GM23338 (cell line): ENCODE data around the gene TNNI2. TPM values are rescaled to one million over a fixed set of nuclear protein-coding genes. Genes with fewer than 3 reads are reported as not detected.

ENCODE experiments used
- ATAC-seq: fragments of 200-7000 bp; cut with Tn5 transposase; 3 replicates; pipeline ENCODE4 v1.9.1; 2020
- DNase-seq: peaks from one replicate; pipeline ENCODE4 v3.0.0-alpha.2; 2015; ENCODE audit warnings: low spot score
- H2AFZ ChIP-seq: fragments of 200-600 bp; sonication (generic); 2 replicates; pipeline ENCODE4 v1.8.0; 2016; ENCODE audit warnings: antibody characterized with exemption, mild to moderate bottlenecking, moderate library complexity
- H3F3A ChIP-seq: fragments of 200-600 bp; sonication (generic); replicated peaks from 2 replicates; pipeline ENCODE4 v1.8.0; 2017; ENCODE audit warnings: antibody characterized with exemption, mixed run types, low read depth
- H3K27ac ChIP-seq: fragments of 200-600 bp; sonication (generic); 2 replicates; pipeline ENCODE4 v1.6.1; 2016; ENCODE audit warnings: low read depth
- H3K27me3 ChIP-seq: fragments of 200-600 bp; sonication (generic); 2 replicates; pipeline ENCODE4 v1.8.0; 2016; ENCODE audit warnings: mild to moderate bottlenecking, mixed run types, moderate library complexity; ENCODE audit not compliant: insufficient read depth
- H3K36me3 ChIP-seq: fragments of 200-600 bp; sonication (generic); 2 replicates; pipeline ENCODE4 v1.8.0; 2016; ENCODE audit warnings: mild to moderate bottlenecking; ENCODE audit not compliant: insufficient read depth
- H3K4me1 ChIP-seq: fragments of 200-600 bp; sonication (generic); 2 replicates; pipeline ENCODE4 v1.8.0; 2016; ENCODE audit warnings: mild to moderate bottlenecking, moderate library complexity; ENCODE audit not compliant: insufficient read depth
- H3K4me2 ChIP-seq: fragments of 200-600 bp; sonication (generic); 2 replicates; pipeline ENCODE4 v1.7.1; 2017; ENCODE audit warnings: mixed run types
- H3K4me3 ChIP-seq: fragments of 200-600 bp; sonication (generic); 2 replicates; pipeline ENCODE4 v1.6.1; 2016; ENCODE audit warnings: mixed run types
- H3K79me2 ChIP-seq: fragments of 200-600 bp; sonication (generic); replicated peaks from 2 replicates; pipeline ENCODE4 v1.8.0; 2017; ENCODE audit warnings: mild to moderate bottlenecking; ENCODE audit not compliant: insufficient read depth
- H3K9me2 ChIP-seq: fragments of 200-600 bp; sonication (generic); 2 replicates; pipeline ENCODE4 v1.8.0; 2017; ENCODE audit not compliant: insufficient read depth
- H4K20me1 ChIP-seq: fragments of 200-600 bp; sonication (generic); replicated peaks from 2 replicates; pipeline ENCODE4 v1.8.0; 2017; ENCODE audit warnings: mild to moderate bottlenecking; ENCODE audit not compliant: insufficient read depth
- H3K27ac Mint-ChIP-seq: 2 replicates; pipeline ENCODE4 v1.8.0; 2020; ENCODE audit warnings: inconsistent platforms, mild to moderate bottlenecking, moderate library complexity, mixed read lengths
- H3K27me3 Mint-ChIP-seq: 3 replicates; pipeline ENCODE4 v1.8.0; 2022; ENCODE audit warnings: low read depth, mild to moderate bottlenecking, moderate library complexity, mixed read lengths, inconsistent platforms; ENCODE audit not compliant: insufficient read depth, poor library complexity
- H3K36me3 Mint-ChIP-seq: 3 replicates; pipeline ENCODE4 v1.8.0; 2021; ENCODE audit warnings: low read depth, mild to moderate bottlenecking, inconsistent platforms, moderate library complexity, mixed read lengths
- H3K4me1 Mint-ChIP-seq: 3 replicates; pipeline ENCODE4 v1.8.0; 2020; ENCODE audit warnings: mild to moderate bottlenecking, inconsistent platforms, mixed read lengths
- H3K4me3 Mint-ChIP-seq: 3 replicates; pipeline ENCODE4 v1.8.0; 2021; ENCODE audit warnings: moderate library complexity, mild to moderate bottlenecking, inconsistent platforms, mixed read lengths
- H3K9me3 Mint-ChIP-seq: 3 replicates; pipeline ENCODE4 v1.8.0; 2020; ENCODE audit warnings: moderate library complexity, mild to moderate bottlenecking, inconsistent platforms, mixed read lengths
- ETS1 ChIP-seq: IDR thresholded peaks from 2 replicates; pipeline ENCODE4 v1.6.1; 2016; ENCODE audit warnings: antibody characterized with exemption
- EZH2 ChIP-seq: fragments of 200-600 bp; sonication (generic); IDR thresholded peaks from one replicate; pipeline ENCODE4 v1.8.0; 2017; ENCODE audit warnings: antibody characterized with exemption, mild to moderate bottlenecking, low read depth; ENCODE audit not compliant: unreplicated experiment
- EZH2phosphoT487 ChIP-seq: fragments of 200-600 bp; sonication (generic); IDR thresholded peaks from one replicate; pipeline ENCODE4 v1.8.1; 2018; ENCODE audit warnings: antibody characterized with exemption; ENCODE audit not compliant: unreplicated experiment
- JUNB ChIP-seq: IDR thresholded peaks from one replicate; pipeline ENCODE4 v1.6.1; 2016; ENCODE audit warnings: antibody characterized with exemption; ENCODE audit not compliant: unreplicated experiment
- POLR2AphosphoS5 ChIP-seq: IDR thresholded peaks from 2 replicates; pipeline ENCODE4 v1.6.1; 2016; ENCODE audit warnings: antibody characterized with exemption, low read depth
- REST ChIP-seq: IDR thresholded peaks from one replicate; pipeline ENCODE4 v1.6.1; 2018; ENCODE audit warnings: antibody characterized with exemption; ENCODE audit not compliant: unreplicated experiment
- STAT1 ChIP-seq: IDR thresholded peaks from one replicate; pipeline ENCODE4 v1.6.1; 2016; ENCODE audit warnings: antibody characterized with exemption; ENCODE audit not compliant: unreplicated experiment
- ZNF331 ChIP-seq: fragments of 250-450 bp; sonication (Bioruptor Pico); IDR thresholded peaks from 2 replicates; pipeline ENCODE4 v1.5.0; 2020; ENCODE audit warnings: low read depth, mild to moderate bottlenecking, moderate library complexity
- ZNF462 ChIP-seq: fragments of 250-450 bp; sonication (Bioruptor Pico); IDR thresholded peaks from 2 replicates; pipeline ENCODE4 v1.5.0; 2020; ENCODE audit warnings: mild to moderate bottlenecking, moderate library complexity
- polyA plus RNA-seq: library from polyadenylated mRNA; unstranded; fragments of >200 nt; fragmentation: Nextera tagmentation; extraction: Ambion mirVana; gene quantifications from 2 replicates; pipeline ENCODE4 v1.2.1, GENCODE V29; 2016
- total RNA-seq: library from RNA; depleted of rRNA; stranded (reverse); fragments of >200 nt; shearing (Covaris generic); gene quantifications from 2 replicates; pipeline ENCODE4 v1.2.3, GENCODE V29; 2014

TNNI2 gene
- total and polyA plus RNA-seq, 2 experiments from 2014 or later = not detected

GRCh38 chr11:1843098-1843473 is 4.3 kb downstream of the TNNI2 start (continued):
- TF ChIP-seq JUNB (no peak), REST (no peak)

GRCh38 chr11:1843796-1844195 is 5.0 kb downstream of the TNNI2 start:
- H4K20me1 ChIP-seq = no peaks in the 10 kb centered on the region
- Mint-ChIP-seq H3K27ac (no peak overlapping the region), H3K4me1 (no peaks in the 10 kb centered on the region), H3K36me3 (no peaks in the 10 kb centered on the region), H3K9me3 (no peaks in the 10 kb centered on the region; the same call in 2 of the 3 replicates), H3K27me3 (peaks cover 7% of the 10 kb centered on the region), H3K4me3 (no peak overlapping the region)
- H3K9me2 ChIP-seq = no peaks in the 10 kb centered on the region
- no peaks in the 10 kb centered on the region for H3K79me2 ChIP-seq
- ATAC-seq (no peak), DNase-seq (no peak)
- H3K27me3 ChIP-seq = no peaks in the 10 kb centered on the region
- no peak overlapping the region for H2AFZ ChIP-seq
- no peak overlapping the region for H3K27ac ChIP-seq
- no peak overlapping the region for H3K4me2 ChIP-seq
- H3K4me1 ChIP-seq = no peaks in the 10 kb centered on the region
- TF ChIP-seq POLR2AphosphoS5 (no peak), STAT1 (no peak), EZH2 (no peak), ETS1 (no peak), ZNF462 (CRISPR knock-in tag) (no peak), EZH2phosphoT487 (no peak), ZNF331 (CRISPR knock-in tag) (no peak)
- H3K4me3 ChIP-seq = no peak overlapping the region
- no peaks in the 10 kb centered on the region for H3F3A ChIP-seq
- H3K36me3 ChIP-seq = no peaks in the 10 kb centered on the region
